Activated naive CD4-positive, alpha-beta T cell treated with anti-CD3 and anti-CD28 coated beads, Interleukin-2, amount 10 ng/mL, durations not matched to agents 7 days and 5 days (primary cell): ENCODE data around the gene SIK3.

Experiments used
- CTCF ChIA-PET: fragments of 350-600 bp; sonication (Branson Sonifier 250); formaldehyde crosslinking; loops from one replicate; lab custom pipeline; 2021; ENCODE audit warnings: antibody characterized with exemption; lab: Charles Lee
- DNase-seq: peaks from one replicate; pipeline ENCODE4 v3.0.0-alpha.2; 2020
- H3K27ac Mint-ChIP-seq: one replicate; pipeline ENCODE4 v1.8.0; 2021; ENCODE audit warnings: mild to moderate bottlenecking, moderate library complexity, mixed read lengths
- H3K27me3 Mint-ChIP-seq: one replicate; pipeline ENCODE4 v1.8.0; 2021; ENCODE audit warnings: mild to moderate bottlenecking, mixed read lengths
- H3K36me3 Mint-ChIP-seq: one replicate; pipeline ENCODE4 v1.8.0; 2021; ENCODE audit warnings: mixed read lengths
- H3K4me1 Mint-ChIP-seq: one replicate; pipeline ENCODE4 v1.8.0; 2021; ENCODE audit warnings: mixed read lengths
- H3K4me3 Mint-ChIP-seq: one replicate; pipeline ENCODE4 v1.8.0; 2021; ENCODE audit warnings: mild to moderate bottlenecking, moderate library complexity, mixed read lengths
- H3K9me3 Mint-ChIP-seq: one replicate; pipeline ENCODE4 v1.8.0; 2021; ENCODE audit warnings: mixed read lengths

SIK3 gene

DNA sequence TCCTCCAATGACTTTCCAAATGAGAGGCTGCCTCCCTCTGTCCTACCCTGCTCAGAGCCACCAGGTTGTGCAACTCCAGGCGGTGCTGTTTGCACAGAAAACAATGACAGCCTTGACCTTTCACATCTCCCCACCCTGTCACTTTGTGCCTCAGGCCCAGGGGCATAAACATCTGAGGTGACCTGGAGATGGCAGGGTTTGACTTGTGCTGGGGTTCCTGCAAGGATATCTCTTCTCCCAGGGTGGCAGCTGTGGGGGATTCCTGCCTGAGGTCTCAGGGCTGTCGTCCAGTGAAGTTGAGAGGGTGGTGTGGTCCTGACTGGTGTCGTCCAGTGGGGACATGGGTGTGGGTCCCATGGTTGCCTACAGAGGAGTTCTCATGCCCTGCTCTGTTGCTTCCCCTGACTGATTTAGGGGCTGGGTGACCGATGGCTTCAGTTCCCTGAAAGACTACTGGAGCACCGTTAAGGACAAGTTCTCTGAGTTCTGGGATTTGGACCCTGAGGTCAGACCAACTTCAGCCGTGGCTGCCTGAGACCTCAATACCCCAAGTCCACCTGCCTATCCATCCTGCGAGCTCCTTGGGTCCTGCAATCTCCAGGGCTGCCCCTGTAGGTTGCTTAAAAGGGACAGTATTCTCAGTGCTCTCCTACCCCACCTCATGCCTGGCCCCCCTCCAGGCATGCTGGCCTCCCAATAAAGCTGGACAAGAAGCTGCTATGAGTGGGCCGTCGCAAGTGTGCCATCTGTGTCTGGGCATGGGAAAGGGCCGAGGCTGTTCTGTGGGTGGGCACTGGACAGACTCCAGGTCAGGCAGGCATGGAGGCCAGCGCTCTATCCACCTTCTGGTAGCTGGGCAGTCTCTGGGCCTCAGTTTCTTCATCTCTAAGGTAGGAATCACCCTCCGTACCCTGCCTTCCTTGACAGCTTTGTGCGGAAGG lies 265.6 kb downstream of the SIK3 start:
- CTCF ChIA-PET, result interaction anchor here (1.0 to 8.5 kb wide), 3 partner anchors 13 to 274 kb away, joined by 3 to 139 read pairs (median 4); partner anchors contain the start of genes APOA5 and ZPR1
- Mint-ChIP-seq H3K4me1 (peaks cover 16% of the 10 kb centered on the region), H3K4me3 (no peak overlapping the region), H3K36me3 (no peaks in the 10 kb centered on the region), H3K9me3 (no peaks in the 10 kb centered on the region), H3K27me3 (peaks cover 36% of the 10 kb centered on the region), H3K27ac (no peak overlapping the region)
- no peak for DNase-seq

DNA sequence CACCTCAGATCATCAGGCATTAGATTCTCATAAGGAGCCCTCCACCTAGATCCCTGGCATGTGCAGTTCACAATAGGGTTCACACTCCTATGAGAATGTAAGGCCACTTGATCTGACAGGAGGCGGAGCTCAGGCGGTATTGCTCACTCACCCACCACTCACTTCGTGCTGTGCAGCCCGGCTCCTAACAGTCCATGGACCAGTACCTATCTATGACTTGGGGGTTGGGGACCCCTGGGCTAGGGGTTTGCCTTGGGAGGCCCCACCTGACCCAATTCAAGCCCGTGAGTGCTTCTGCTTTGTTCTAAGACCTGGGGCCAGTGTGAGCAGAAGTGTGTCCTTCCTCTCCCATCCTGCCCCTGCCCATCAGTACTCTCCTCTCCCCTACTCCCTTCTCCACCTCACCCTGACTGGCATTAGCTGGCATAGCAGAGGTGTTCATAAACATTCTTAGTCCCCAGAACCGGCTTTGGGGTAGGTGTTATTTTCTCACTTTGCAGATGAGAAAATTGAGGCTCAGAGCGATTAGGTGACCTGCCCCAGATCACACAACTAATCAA lies 266.4 kb downstream of the SIK3 start:
- Mint-ChIP-seq H3K27me3 (peaks cover 36% of the 10 kb centered on the region), H3K36me3 (no peaks in the 10 kb centered on the region), H3K27ac (no peak overlapping the region), H3K4me1 (peaks cover 16% of the 10 kb centered on the region), H3K9me3 (no peaks in the 10 kb centered on the region), H3K4me3 (no peak overlapping the region)
- CTCF ChIA-PET, result no interaction called here
- DNase-seq, result no peak

- no peaks in the 10 kb centered on the region for H3K9me3 Mint-ChIP-seq
- no peaks in the 10 kb centered on the region for H3K36me3 Mint-ChIP-seq
- no peak overlapping the region for H3K27ac Mint-ChIP-seq
- DNase-seq, result no peak
- CTCF ChIA-PET, result no interaction called here
- peaks cover 27% of the 10 kb centered on the region for H3K27me3 Mint-ChIP-seq
- peaks cover 8% of the 10 kb centered on the region for H3K4me1 Mint-ChIP-seq
- no peak overlapping the region for H3K4me3 Mint-ChIP-seq
Measured at GRCh38 chr11:116830184-116830912, 267.9 kb downstream of the SIK3 start.

DNA sequence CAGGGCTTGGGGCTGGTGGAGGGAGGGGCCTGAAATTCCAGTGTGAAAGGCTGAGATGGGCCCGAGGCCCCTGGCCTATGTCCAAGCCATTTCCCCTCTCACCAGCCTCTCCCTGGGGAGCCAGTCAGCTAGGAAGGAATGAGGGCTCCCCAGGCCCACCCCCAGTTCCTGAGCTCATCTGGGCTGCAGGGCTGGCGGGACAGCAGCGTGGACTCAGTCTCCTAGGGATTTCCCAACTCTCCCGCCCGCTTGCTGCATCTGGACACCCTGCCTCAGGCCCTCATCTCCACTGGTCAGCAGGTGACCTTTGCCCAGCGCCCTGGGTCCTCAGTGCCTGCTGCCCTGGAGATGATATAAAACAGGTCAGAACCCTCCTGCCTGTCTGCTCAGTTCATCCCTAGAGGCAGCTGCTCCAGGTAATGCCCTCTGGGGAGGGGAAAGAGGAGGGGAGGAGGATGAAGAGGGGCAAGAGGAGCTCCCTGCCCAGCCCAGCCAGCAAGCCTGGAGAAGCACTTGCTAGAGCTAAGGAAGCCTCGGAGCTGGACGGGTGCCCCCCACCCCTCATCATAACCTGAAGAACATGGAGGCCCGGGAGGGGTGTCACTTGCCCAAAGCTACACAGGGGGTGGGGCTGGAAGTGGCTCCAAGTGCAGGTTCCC lies 268.6 kb downstream of the SIK3 start, which contains the start of gene APOC3:
Gene APOC3, plus strand, starts transcription at position 383 of the 659 bp plus-strand sequence. CDS start 676 bp downstream, outside the sequence.
- no peak within 1 kb of the TSS for H3K4me3 Mint-ChIP-seq
- H3K27me3 Mint-ChIP-seq, result peaks cover 22% of the 10 kb centered on the region
- CTCF ChIA-PET, result no interaction called here
- H3K36me3 Mint-ChIP-seq, result no peaks in the 10 kb centered on the region
- no peaks in the 10 kb centered on the region for H3K9me3 Mint-ChIP-seq
- H3K27ac Mint-ChIP-seq, result no peak within 1 kb of the TSS
- DNase-seq, result no peak
- peaks cover under 1% of the 10 kb centered on the region for H3K4me1 Mint-ChIP-seq

- Mint-ChIP-seq H3K36me3 (no peaks in the 10 kb centered on the region), H3K27me3 (peaks cover 17% of the 10 kb centered on the region), H3K4me3 (no peak overlapping the region), H3K27ac (no peak overlapping the region), H3K9me3 (no peaks in the 10 kb centered on the region), H3K4me1 (no peaks in the 10 kb centered on the region)
- CTCF ChIA-PET, result interaction anchor here (0.6 to 0.7 kb wide), 2 partner anchors 51 to 276 kb away, joined by 3 to 4 read pairs; no protein-coding TSS in a partner anchor
- DNase-seq, result no peak
Measured at GRCh38 chr11:116828632-116829524, 269.4 kb downstream of the SIK3 start.

- H3K4me3 Mint-ChIP-seq, result no peak overlapping the region
- H3K4me1 Mint-ChIP-seq, result no peaks in the 10 kb centered on the region
- no peaks in the 10 kb centered on the region for H3K9me3 Mint-ChIP-seq
- no peak for DNase-seq
- no peak overlapping the region for H3K27ac Mint-ChIP-seq
- no peaks in the 10 kb centered on the region for H3K36me3 Mint-ChIP-seq
- H3K27me3 Mint-ChIP-seq, result peaks cover 6% of the 10 kb centered on the region
- CTCF ChIA-PET, result interaction anchor here (0.8 to 1.0 kb wide), 2 partner anchors 36 to 278 kb away, joined by 3 to 4 read pairs; partner anchors contain the start of gene APOA5
Measured at GRCh38 chr11:116827461-116827860, 270.8 kb downstream of the SIK3 start.

GRCh38 chr11:116826751-116827431 lies 271.3 kb downstream of the SIK3 start:
- no peak overlapping the region for H3K4me3 Mint-ChIP-seq
- peaks cover 5% of the 10 kb centered on the region for H3K27me3 Mint-ChIP-seq
- H3K4me1 Mint-ChIP-seq, result no peaks in the 10 kb centered on the region
- CTCF ChIA-PET, result interaction anchor here (0.8 to 1.2 kb wide), 3 partner anchors 9 to 279 kb away, joined by 3 to 4 read pairs (median 4); partner anchors contain the start of gene APOA5
- DNase-seq, result no peak
- H3K27ac Mint-ChIP-seq, result no peak overlapping the region
- H3K9me3 Mint-ChIP-seq, result no peaks in the 10 kb centered on the region
- H3K36me3 Mint-ChIP-seq, result no peaks in the 10 kb centered on the region

- Mint-ChIP-seq H3K9me3 (no peaks in the 10 kb centered on the region), H3K4me1 (no peaks in the 10 kb centered on the region), H3K36me3 (no peaks in the 10 kb centered on the region), H3K4me3 (no peak overlapping the region), H3K27me3 (peaks cover 3% of the 10 kb centered on the region), H3K27ac (no peak overlapping the region)
- CTCF ChIA-PET, result interaction anchor here (1.0 to 1.2 kb wide), 2 partner anchors 10 to 35 kb away, joined by 3 to 4 read pairs; partner anchors contain the start of gene APOA5
- no peak for DNase-seq
Measured at GRCh38 chr11:116825854-116826750, 272.1 kb downstream of the SIK3 start.

DNA sequence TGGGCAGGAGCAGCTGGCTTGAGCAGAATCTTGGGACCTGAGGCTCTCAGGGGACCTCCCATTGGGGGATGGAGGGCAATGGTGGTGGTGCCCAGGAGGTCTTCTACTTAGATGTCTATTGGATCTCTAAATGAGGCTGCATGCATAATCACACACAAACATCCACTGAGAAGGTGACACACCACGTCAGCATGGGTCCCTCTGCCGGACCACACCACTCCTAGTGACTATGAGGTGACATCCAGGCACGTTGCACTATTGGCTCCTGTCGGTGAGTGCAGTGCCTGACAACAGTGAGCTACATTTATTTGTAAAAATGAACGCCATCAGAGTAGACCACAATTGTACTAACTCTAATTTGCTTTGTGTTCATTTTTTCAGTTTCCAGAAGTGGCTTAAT lies 272.8 kb downstream of the SIK3 start:
- H3K4me1 Mint-ChIP-seq, result no peaks in the 10 kb centered on the region
- no peaks in the 10 kb centered on the region for H3K36me3 Mint-ChIP-seq
- CTCF ChIA-PET, result no interaction called here
- no peak for DNase-seq
- no peaks in the 10 kb centered on the region for H3K27me3 Mint-ChIP-seq
- H3K4me3 Mint-ChIP-seq, result no peak overlapping the region
- H3K27ac Mint-ChIP-seq, result no peak overlapping the region
- no peaks in the 10 kb centered on the region for H3K9me3 Mint-ChIP-seq

- no peaks in the 10 kb centered on the region for H3K27me3 Mint-ChIP-seq
- no peak within 1 kb of the TSS for H3K4me3 Mint-ChIP-seq
- DNase-seq, result no peak
- H3K4me1 Mint-ChIP-seq, result no peaks in the 10 kb centered on the region
- H3K9me3 Mint-ChIP-seq, result no peaks in the 10 kb centered on the region
- CTCF ChIA-PET, result interaction anchor here (0.8 to 2.4 kb wide), 3 partner anchors 11 to 35 kb away, joined by 3 to 11 read pairs (median 3); partner anchors contain the start of gene ZPR1
- H3K27ac Mint-ChIP-seq, result no peak within 1 kb of the TSS
- no peaks in the 10 kb centered on the region for H3K36me3 Mint-ChIP-seq
Measured at GRCh38 chr11:116823031-116823843, 275.0 kb downstream of the SIK3 start, which contains the start of gene APOA4. APOA4 (minus strand) TSS chr11:116823304; CDS start chr11:116823191, 113 bp downstream.

DNA sequence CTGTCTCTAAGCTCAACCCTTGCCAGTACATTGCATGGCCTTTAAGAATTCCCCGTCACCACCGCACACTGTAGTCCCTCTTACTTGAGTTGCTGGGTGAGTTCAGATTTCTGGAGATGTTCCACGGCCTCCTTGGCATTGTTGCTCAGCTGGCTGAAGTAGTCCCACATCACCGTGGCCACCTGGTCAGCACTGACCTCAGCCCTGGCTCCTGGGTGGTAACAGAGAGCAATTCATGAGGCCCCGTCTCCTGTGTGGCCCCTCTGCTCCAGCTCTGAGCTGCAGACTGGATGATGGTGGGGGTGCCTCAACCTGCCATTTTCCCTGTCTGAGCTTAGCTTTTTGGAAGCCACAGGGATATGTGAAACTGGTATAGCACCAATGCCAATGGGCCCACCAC lies 275.7 kb downstream of the SIK3 start:
- CTCF ChIA-PET, result interaction anchor here (0.8 to 2.4 kb wide), 2 partner anchors 13 to 35 kb away, joined by 3 to 11 read pairs; partner anchors contain the start of gene ZPR1
- Mint-ChIP-seq H3K36me3 (no peaks in the 10 kb centered on the region), H3K27ac (no peak overlapping the region), H3K4me1 (no peaks in the 10 kb centered on the region), H3K27me3 (no peaks in the 10 kb centered on the region), H3K9me3 (no peaks in the 10 kb centered on the region), H3K4me3 (no peak overlapping the region)
- DNase-seq, result no peak
